OCI-LY7 (cell line): ENCODE results near the gene FGF23.

ENCODE experiments used
- CTCF ChIP-seq: fragments of 200-600 bp; sonication (generic); conservative IDR thresholded peaks from 2 replicates; pipeline ENCODE4 v1.5.1; 2014; ENCODE audit warnings: mild to moderate bottlenecking, antibody characterized with exemption, low read length, moderate library complexity, mixed read lengths
- EZH2phosphoT487 ChIP-seq: fragments of 200-600 bp; sonication (generic); IDR thresholded peaks from 2 replicates; pipeline ENCODE4 v1.6.1; 2018; ENCODE audit warnings: low read depth, borderline replicate concordance, mild to moderate bottlenecking, mixed run types, antibody characterized with exemption, low read length, moderate library complexity, mixed read lengths

DNA sequence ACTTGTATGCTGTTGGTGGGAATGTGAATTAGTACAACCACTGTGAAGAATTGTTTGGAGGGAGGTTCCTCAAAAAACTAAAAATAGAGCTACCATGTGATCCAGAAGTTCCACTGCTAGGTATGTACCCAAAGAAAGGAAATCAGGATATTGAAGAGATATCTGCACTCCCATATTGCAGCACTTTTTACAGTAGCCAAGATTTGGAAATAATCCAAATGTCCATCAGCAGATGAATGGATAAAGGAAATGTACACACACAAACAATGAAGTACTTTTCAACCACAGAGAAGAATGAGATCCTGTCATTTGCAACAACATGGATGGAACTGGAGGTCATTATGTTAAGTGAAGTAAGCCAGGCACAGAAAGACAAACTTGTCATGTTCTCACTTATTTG, 32.6 kb downstream of the FGF23 start:
- TF ChIP-seq CTCF (no peak), EZH2phosphoT487 (no peak)
